Stimulated activated CD8-positive, alpha-beta memory T cell treated with anti-CD3 and anti-CD28 coated beads, Interleukin-4, amount 100 ng/mL, for 4 hours (primary cell): ENCODE measurements around the gene FAM117A.
A peak's percentile ranks its signal among the peaks of the same experiment; 100 is the strongest.

ENCODE experiments used
- DNase-seq, 2 donors: peaks; one replicate each; pipeline ENCODE4 v3.0.0-alpha.2; 2020; ENCODE audit warnings: low read depth in 2 of 2, low spot score in 1 of 2

Gene FAM117A

GRCh38 chr17:49708515-49709183 lies 55.3 kb downstream of the FAM117A start:
- DNase-seq, result no peak

- peak; percentile 92 to 98 for DNase-seq
Measured at GRCh38 chr17:49707608-49708514, 56.1 kb downstream of the FAM117A start, which contains the start of gene SLC35B1. Gene SLC35B1 (minus strand): TSS chr17:49707964. CDS start chr17:49707833, 131 bp downstream.

- no peak for DNase-seq
Measured at GRCh38 chr17:49707246-49707607, 56.7 kb downstream of the FAM117A start.

- DNase-seq, result no peak
Measured at GRCh38 chr17:49705254-49705653, 58.7 kb downstream of the FAM117A start.

- DNase-seq, result no peak
Measured at GRCh38 chr17:49703557-49704277, 60.2 kb downstream of the FAM117A start.

- DNase-seq, result no peak
Measured at GRCh38 chr17:49700960-49701359, 63.0 kb downstream of the FAM117A start.

GRCh38 chr17:49699966-49700575 lies 63.9 kb downstream of the FAM117A start:
- no peak for DNase-seq

- DNase-seq, result no peak
Measured at GRCh38 chr17:49698005-49698404, 65.9 kb downstream of the FAM117A start.

GRCh38 chr17:49696233-49696761 lies 67.6 kb downstream of the FAM117A start:
- DNase-seq, result peak; percentile 57 to 69

GRCh38 chr17:49695698-49696232 lies 68.2 kb downstream of the FAM117A start:
- DNase-seq, result no peak

GRCh38 chr17:49694847-49695697 lies 68.9 kb downstream of the FAM117A start:
- DNase-seq, result peak; percentile 30 to 58

GRCh38 chr17:49692751-49693150 lies 71.2 kb downstream of the FAM117A start:
- DNase-seq, result no peak

- no peak for DNase-seq
Measured at GRCh38 chr17:49691677-49692191, 72.2 kb downstream of the FAM117A start.

GRCh38 chr17:49691086-49691676 lies 72.8 kb downstream of the FAM117A start:
- no peak for DNase-seq

GRCh38 chr17:49690256-49690655 lies 73.7 kb downstream of the FAM117A start:
- no peak for DNase-seq

- DNase-seq, result no peak
Measured at GRCh38 chr17:49688848-49689247, 75.1 kb downstream of the FAM117A start.

GRCh38 chr17:49687878-49688491 lies 75.9 kb downstream of the FAM117A start:
- no peak for DNase-seq

GRCh38 chr17:49681106-49681979 lies 82.6 kb downstream of the FAM117A start:
- no peak for DNase-seq
